ENCODE measurements around the gene SMIM29.

The SMIM29 gene

GRCh38 chr6:34229877-34230276, 18.9 kb downstream of the SMIM29 start:
- no peak for DNase-seq (ENCODE audit: low read depth in 2 of 2)
- no peak for TF ChIP-seq CTCF (IDR thresholded peaks at IDR 0.05; ENCODE audit: low read depth, low read length)
- H3K4me3 ChIP-seq (replicated peaks in 1 of 2; ENCODE audit: low read depth in 2 of 2, low read length in 2 of 2): no peak overlapping the region

- no peak for DNase-seq (ENCODE audit: low read depth in 2 of 2)
- H3K4me3 ChIP-seq (replicated peaks in 1 of 2; ENCODE audit: low read depth in 2 of 2, low read length in 2 of 2): no peak overlapping the region
- TF ChIP-seq CTCF (IDR thresholded peaks at IDR 0.05; ENCODE audit: low read depth, low read length): no peak
These were observed 20.9 kb downstream of the SMIM29 start for GRCh38 chr6:34227761-34228421.

- no peak for TF ChIP-seq CTCF (IDR thresholded peaks at IDR 0.05; ENCODE audit: low read depth, low read length)
- no peak overlapping the region for H3K4me3 ChIP-seq (replicated peaks in 1 of 2; ENCODE audit: low read depth in 2 of 2, low read length in 2 of 2)
- no peak for DNase-seq (ENCODE audit: low read depth in 2 of 2)
These were observed 21.8 kb downstream of the SMIM29 start for GRCh38 chr6:34226731-34227586.

- no peak for DNase-seq (ENCODE audit: low read depth in 2 of 2)
- TF ChIP-seq CTCF (IDR thresholded peaks at IDR 0.05; ENCODE audit: low read depth, low read length): no peak
- no peak overlapping the region for H3K4me3 ChIP-seq (replicated peaks in 1 of 2; ENCODE audit: low read depth in 2 of 2, low read length in 2 of 2)
These were observed 22.7 kb downstream of the SMIM29 start for GRCh38 chr6:34226066-34226465.

- DNase-seq (ENCODE audit: low read depth in 2 of 2): no peak
- no peak for TF ChIP-seq CTCF (IDR thresholded peaks at IDR 0.05; ENCODE audit: low read depth, low read length)
- no peak overlapping the region for H3K4me3 ChIP-seq (replicated peaks in 1 of 2; ENCODE audit: low read depth in 2 of 2, low read length in 2 of 2)
These were observed 23.3 kb downstream of the SMIM29 start for GRCh38 chr6:34225551-34225950.

GRCh38 chr6:34223956-34224940, 24.6 kb downstream of the SMIM29 start:
- H3K4me3 ChIP-seq (replicated peaks in 1 of 2; ENCODE audit: low read depth in 2 of 2, low read length in 2 of 2): peak overlapping the region; percentile 37 to 57
- no peak for TF ChIP-seq CTCF (IDR thresholded peaks at IDR 0.05; ENCODE audit: low read depth, low read length)
- peak; percentile 95 to 96 for DNase-seq (ENCODE audit: low read depth in 2 of 2)

All from cardiac fibroblast (primary cell).